ENCODE measurements around the gene BGLAP.

GRCh38 chr1:156200044-156200443 lies 41.9 kb upstream of the BGLAP start:
- no peak for TF ChIP-seq CTCF (IDR thresholded peaks at IDR 0.05)
- no peak for TF ChIP-seq POLR2A (IDR thresholded peaks at IDR 0.05)
